ENCODE measurements around the gene ALDH3B2. TPM values are rescaled to one million over a fixed set of nuclear protein-coding genes. Genes with fewer than 3 reads are reported as not detected.

ALDH3B2 gene
- total and polyA plus RNA-seq, 2 donors (not counting 1 experiment from before 2014, with no cell fraction given), result 0.09 TPM; not detected in 1

DNA sequence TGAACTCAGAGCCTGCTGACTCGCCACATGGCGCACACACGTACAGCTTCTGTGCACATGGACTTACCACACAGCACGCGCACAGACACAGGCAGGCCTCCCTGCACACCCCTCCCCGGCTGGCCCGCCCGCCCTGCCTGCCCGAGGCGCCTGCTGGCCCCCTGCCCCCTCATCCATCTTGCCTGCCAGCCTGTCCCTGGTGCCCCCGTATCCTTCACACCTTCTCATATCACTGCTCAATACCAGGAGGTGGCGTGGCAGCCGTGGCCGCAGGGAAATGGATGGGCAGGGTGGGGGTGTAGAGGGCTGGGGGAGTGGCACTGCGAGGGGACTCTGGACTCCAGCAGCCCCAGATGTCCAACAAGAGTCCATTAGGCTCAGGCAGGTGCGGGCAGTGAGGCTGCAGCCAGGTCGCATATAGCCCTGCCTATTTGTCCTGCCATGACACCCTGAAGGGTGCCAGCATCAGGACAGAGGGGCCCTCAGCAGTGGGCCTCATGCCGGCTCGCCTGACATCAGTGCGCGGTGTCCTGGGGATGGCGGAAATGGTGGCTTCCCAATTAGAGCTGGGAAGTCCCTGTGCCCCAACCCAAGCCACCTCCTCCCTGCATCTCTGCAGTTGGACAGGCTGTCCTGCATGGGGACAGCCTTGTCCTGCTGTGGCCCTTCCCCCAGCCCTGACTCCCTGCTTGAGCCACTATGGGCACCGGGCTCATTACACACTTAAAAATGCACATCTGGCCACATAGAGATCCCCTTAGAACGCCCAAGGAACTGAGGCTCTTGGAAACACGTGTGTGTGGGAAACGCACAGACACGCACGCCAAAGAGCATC lies 32.9 kb downstream of the ALDH3B2 start:
- Histone ChIP-seq H3K4me3 (ENCODE audit: control extremely low read depth in 1 of 5, extremely low read depth in 1 of 5, insufficient read depth in 1 of 5, low read depth in 2 of 5, low read length in 4 of 5) (no peak overlapping the region), H3K9ac (ENCODE audit: low read length) (no peak overlapping the region), H3K27ac (ENCODE audit: low read length in 2 of 2) (no peak overlapping the region), H3K4me1 (ENCODE audit: control insufficient read depth in 2 of 2, insufficient read depth in 2 of 2, low read length in 2 of 2) (peaks cover 30 to 34% of the 10 kb centered on the region in 2 donors), H2AFZ (ENCODE audit: insufficient read depth, low read depth, low read length, poor library complexity, severe bottlenecking) (no peak overlapping the region), H3K4me2 (replicated peaks; ENCODE audit: low read depth, low read length, poor library complexity, severe bottlenecking) (no peak overlapping the region), H3K9me3 (ENCODE audit: control extremely low read depth in 1 of 3, control insufficient read depth in 2 of 3, insufficient read depth in 1 of 3, low read length in 2 of 3) (peaks cover 0 to 16% (median 5%) of the 10 kb centered on the region in 3 donors), H4K20me1 (ENCODE audit: control insufficient read depth, insufficient read depth, low read length, poor library complexity, severe bottlenecking) (no peaks in the 10 kb centered on the region), H3K79me2 (ENCODE audit: control insufficient read depth, insufficient read depth, low read length) (no peaks in the 10 kb centered on the region), H3K27me3 (replicated peaks in 1 of 4; ENCODE audit: control extremely low read depth in 1 of 4, control insufficient read depth in 3 of 4, insufficient read depth in 4 of 4, low read length in 3 of 4) (peaks cover 0 to 18% (median 3%) of the 10 kb centered on the region in 4 experiments), H3K36me3 (replicated peaks in 1 of 2; ENCODE audit: control extremely low read depth in 1 of 2, control insufficient read depth in 1 of 2, extremely low read depth in 1 of 2, insufficient read depth in 2 of 2, low read length in 1 of 2) (no peaks in the 10 kb centered on the region)
- intact Hi-C loops (cut with micrococcal nuclease), result no loop called here
- TF ChIP-seq, protein P1, sequence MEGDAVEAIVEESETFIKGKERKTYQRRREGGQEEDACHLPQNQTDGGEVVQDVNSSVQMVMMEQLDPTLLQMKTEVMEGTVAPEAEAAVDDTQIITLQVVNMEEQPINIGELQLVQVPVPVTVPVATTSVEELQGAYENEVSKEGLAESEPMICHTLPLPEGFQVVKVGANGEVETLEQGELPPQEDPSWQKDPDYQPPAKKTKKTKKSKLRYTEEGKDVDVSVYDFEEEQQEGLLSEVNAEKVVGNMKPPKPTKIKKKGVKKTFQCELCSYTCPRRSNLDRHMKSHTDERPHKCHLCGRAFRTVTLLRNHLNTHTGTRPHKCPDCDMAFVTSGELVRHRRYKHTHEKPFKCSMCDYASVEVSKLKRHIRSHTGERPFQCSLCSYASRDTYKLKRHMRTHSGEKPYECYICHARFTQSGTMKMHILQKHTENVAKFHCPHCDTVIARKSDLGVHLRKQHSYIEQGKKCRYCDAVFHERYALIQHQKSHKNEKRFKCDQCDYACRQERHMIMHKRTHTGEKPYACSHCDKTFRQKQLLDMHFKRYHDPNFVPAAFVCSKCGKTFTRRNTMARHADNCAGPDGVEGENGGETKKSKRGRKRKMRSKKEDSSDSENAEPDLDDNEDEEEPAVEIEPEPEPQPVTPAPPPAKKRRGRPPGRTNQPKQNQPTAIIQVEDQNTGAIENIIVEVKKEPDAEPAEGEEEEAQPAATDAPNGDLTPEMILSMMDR (IDR thresholded peaks at IDR 0.05), result no peak
- TF ChIP-seq EZH2 (IDR thresholded peaks at IDR 0.05; ENCODE audit: borderline replicate concordance, insufficient read depth, low read depth, low read length, poor library complexity, severe bottlenecking), result no peak
- ChIA-PET POLR2A (no interaction called here), CTCF (interaction anchor here (0.8 to 1.2 kb wide), 3 partner anchors 10 to 17 kb away, joined by 3 read pairs; partner anchors contain the start of gene NUDT8)
- peaks cover 4% of the 10 kb centered on the region for H3K27me3 Mint-ChIP-seq
- no peak overlapping the region for H3K4me3 Mint-ChIP-seq
- H3K27ac Mint-ChIP-seq, result no peak overlapping the region
- peaks cover 29% of the 10 kb centered on the region for H3K4me1 Mint-ChIP-seq
- ATAC-seq (ENCODE audit: low read depth), result no peak
- DNase-seq, result no peak
- 97% methylated on average over 25 of the region's 28 CpGs for WGBS (ENCODE audit: insufficient coverage)
- no peaks in the 10 kb centered on the region for H3K9me3 Mint-ChIP-seq (ENCODE audit: insufficient read depth)
